ENCODE results near the gene PLCD3. TPM values are rescaled to one million over a fixed set of nuclear protein-coding genes. Genes with fewer than 3 reads are reported as not detected.
A peak's percentile ranks its signal among the peaks of the same experiment; 100 is the strongest.

PLCD3 gene
- total RNA-seq, 4 donors from 2014 or later = 11.6 to 44.4 (median 18.4) TPM

DNA sequence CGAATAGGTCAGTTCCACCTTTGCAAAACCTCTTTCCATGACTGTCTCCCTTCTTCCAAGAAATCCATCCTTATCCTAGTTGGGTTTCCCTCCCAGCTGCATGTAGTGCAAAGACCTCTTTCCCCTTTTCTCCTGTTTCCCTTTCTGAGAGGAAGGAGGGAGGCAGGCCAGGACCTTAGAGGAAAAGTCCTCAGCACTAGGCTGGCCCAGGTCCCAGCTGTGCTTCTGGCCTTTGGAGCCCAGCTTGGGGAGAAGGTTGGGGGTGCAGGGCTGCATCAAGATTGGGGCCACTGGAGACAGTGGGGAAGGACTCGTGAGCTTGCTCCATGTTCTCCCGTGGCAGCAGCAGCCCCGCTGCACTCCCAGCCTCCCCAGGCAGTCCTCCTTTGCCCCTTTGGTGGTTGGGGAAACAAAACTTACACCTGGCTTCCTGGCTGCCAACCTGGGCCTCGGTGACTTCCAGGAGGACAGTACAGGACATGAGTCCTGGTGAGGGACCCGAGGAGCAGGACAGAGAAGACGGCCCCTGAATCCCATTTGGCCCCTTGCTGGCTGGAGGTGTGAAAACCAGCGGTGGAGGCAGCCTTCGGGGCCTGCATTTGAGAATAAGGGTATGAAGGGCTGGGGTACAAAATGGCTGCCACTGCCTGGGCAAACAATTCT is 29.8 kb upstream of the PLCD3 start:
- no peak for TF ChIP-seq POLR2A (IDR thresholded peaks at IDR 0.05)
- TF ChIP-seq, protein P1, sequence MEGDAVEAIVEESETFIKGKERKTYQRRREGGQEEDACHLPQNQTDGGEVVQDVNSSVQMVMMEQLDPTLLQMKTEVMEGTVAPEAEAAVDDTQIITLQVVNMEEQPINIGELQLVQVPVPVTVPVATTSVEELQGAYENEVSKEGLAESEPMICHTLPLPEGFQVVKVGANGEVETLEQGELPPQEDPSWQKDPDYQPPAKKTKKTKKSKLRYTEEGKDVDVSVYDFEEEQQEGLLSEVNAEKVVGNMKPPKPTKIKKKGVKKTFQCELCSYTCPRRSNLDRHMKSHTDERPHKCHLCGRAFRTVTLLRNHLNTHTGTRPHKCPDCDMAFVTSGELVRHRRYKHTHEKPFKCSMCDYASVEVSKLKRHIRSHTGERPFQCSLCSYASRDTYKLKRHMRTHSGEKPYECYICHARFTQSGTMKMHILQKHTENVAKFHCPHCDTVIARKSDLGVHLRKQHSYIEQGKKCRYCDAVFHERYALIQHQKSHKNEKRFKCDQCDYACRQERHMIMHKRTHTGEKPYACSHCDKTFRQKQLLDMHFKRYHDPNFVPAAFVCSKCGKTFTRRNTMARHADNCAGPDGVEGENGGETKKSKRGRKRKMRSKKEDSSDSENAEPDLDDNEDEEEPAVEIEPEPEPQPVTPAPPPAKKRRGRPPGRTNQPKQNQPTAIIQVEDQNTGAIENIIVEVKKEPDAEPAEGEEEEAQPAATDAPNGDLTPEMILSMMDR (IDR thresholded peaks at IDR 0.05) = no peak
- Histone ChIP-seq H3K27ac (peak overlapping the region; percentile 17 to 97 (median 36)), H3K36me3 (no peaks in the 10 kb centered on the region), H3K4me3 (peak overlapping the region; percentile 41 to 97 (median 59)), H3K9me3 (no peaks in the 10 kb centered on the region), H3K27me3 (no peaks in the 10 kb centered on the region), H3K4me1 (peaks cover 0 to 33% (median 12%) of the 10 kb centered on the region in 4 donors)
- no peak for DNase-seq

DNA sequence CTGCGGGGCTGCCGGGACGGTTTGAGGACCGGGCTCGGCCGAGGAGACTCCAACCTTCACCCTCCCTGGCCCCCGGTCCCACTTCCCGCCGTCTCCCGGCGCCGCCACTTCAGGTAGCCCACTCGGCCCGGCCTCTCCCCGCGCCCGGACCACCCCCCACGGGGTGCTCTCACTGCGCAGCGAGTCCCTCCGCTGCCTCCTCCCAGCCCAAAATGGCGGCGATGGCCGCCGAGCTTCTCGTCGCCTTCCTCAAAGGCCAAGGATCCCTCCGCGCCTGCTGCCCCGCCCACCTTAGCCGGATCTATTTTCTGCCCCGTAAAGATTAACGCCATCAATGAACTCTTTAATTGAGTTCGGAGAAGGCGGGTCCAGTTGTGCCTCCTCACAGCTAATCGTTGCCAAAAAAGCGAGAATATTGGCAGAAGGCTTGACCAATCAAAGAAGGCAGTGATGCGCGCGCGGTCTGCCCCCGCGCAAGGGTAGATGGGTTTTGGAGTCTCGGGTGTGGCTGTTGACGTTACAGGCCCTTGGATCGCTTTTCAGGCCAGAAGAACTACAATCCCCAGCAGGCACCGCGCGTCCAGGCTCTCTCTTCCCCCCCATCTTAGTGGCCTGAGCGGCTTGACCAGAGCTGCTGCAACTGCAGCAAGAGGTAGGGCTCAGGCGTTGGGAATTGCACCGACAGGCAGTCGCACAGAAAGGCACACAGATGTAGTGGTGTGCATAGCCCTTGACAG is 29.1 kb upstream of the PLCD3 start, which contains the start of gene HEXIM2:
TSS of gene HEXIM2 (plus strand) at position 588 of the 737 bp plus-strand sequence. CDS start 919 bp downstream, outside the sequence.
- Histone ChIP-seq H3K27ac (peak within 1 kb of the TSS; percentile 97 to 100 (median 98)), H3K9me3 (no peaks in the 10 kb centered on the region), H3K4me3 (peak within 1 kb of the TSS; percentile 66 to 97 (median 80)), H3K36me3 (no peaks in the 10 kb centered on the region), H3K27me3 (no peaks in the 10 kb centered on the region), H3K4me1 (peaks cover 0 to 33% (median 12%) of the 10 kb centered on the region in 4 donors)
- peak; percentile 97 to 99 (median 98) for DNase-seq
- TF ChIP-seq, protein P1 (IDR thresholded peaks at IDR 0.05) = no peak
- TF ChIP-seq POLR2A (IDR thresholded peaks at IDR 0.05) = peak; percentile 86 to 90

DNA sequence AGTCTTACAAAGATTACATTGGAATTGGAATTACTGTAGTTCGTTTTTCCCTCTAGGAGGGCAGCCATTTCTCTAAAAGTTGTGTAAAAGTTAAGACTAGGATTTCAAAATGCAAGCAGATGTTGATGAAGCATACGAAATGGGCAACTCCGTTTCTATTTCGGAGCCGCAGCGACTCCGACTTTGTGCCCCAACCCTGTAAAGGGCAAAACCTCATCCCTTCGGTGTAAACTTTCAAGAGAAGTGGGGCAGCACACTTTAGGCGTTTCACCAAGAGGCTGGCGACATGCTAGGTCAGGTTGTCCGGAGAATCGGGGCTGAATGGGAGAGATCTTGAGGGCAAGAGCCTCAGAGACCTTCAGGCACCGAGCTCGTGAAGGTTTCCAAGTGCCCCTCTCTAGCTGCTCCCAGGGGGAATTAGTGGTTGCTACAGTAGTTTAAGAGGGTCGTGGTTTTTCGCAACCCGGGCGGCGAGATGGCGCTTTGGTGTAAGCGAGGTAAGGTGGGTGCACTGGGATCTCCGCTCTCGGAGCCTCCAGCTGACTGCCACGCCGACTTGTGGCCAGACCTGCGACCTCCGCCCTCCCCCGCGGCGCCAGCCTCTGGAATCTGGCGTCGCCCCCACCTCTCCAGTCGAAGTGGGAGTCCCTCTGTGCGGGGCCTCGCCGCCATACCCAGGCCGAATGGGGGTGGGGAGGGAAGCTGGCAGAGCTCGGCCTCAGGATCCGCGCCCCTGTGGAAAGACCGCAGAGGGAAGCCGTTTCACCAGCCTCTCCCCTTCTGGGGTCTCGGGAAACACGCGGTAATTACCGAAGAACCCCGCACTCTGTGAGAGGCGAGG is 28.4 kb upstream of the PLCD3 start:
- Histone ChIP-seq H3K36me3 (no peaks in the 10 kb centered on the region), H3K4me3 (peak overlapping the region; percentile 66 to 97 (median 80)), H3K27me3 (no peaks in the 10 kb centered on the region), H3K4me1 (peaks cover 0 to 38% (median 12%) of the 10 kb centered on the region in 4 donors), H3K27ac (peak overlapping the region; percentile 97 to 100 (median 98)), H3K9me3 (no peaks in the 10 kb centered on the region)
- no peak for TF ChIP-seq POLR2A (IDR thresholded peaks at IDR 0.05)
- TF ChIP-seq, protein P1 (IDR thresholded peaks at IDR 0.05) = peak in 2 of 6 experiments; percentile 30 to 32
- DNase-seq = peak; percentile 65 to 81 (median 81)

GRCh38 chr17:45156242-45156641 is 23.9 kb upstream of the PLCD3 start:
- TF ChIP-seq, protein P1 (IDR thresholded peaks at IDR 0.05) = no peak
- no peak for TF ChIP-seq POLR2A (IDR thresholded peaks at IDR 0.05)

DNA sequence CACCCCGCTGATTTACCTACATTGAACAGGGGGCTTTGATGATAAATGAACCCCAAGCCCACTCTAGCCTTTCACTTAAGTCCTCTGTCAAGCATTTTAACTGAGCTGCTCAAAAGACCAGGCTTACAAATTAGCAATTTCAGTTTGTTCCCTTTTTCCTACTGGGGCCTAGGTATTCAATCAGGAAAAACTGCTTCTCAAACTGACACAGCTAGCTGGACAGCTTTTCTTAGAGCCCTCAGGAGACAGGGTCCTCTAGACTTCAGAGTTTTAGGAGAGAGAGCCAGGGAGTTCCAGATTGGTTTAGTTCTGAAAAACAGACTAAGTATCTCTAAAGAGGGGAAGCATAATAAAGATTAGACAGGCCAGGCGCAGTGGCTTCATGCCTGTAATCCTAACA is 23.2 kb upstream of the PLCD3 start:
- no peak overlapping the region for H3K4me3 ChIP-seq
- no peak for DNase-seq
- TF ChIP-seq POLR2A (IDR thresholded peaks at IDR 0.05) = no peak
- TF ChIP-seq, protein P1 (IDR thresholded peaks at IDR 0.05) = no peak
- no peaks in the 10 kb centered on the region for H3K36me3 ChIP-seq
- no peaks in the 10 kb centered on the region for H3K27me3 ChIP-seq
- peaks cover 0 to 55% (median 19%) of the 10 kb centered on the region in 4 donors for H3K4me1 ChIP-seq
- H3K27ac ChIP-seq = no peak overlapping the region
- no peaks in the 10 kb centered on the region for H3K9me3 ChIP-seq

More at GRCh38 chr17:45156242-45156641, 23.9 kb upstream of the PLCD3 start:
- H3K36me3 ChIP-seq = no peaks in the 10 kb centered on the region
- H3K27ac ChIP-seq = no peak overlapping the region
- no peaks in the 10 kb centered on the region for H3K9me3 ChIP-seq
- H3K4me3 ChIP-seq = no peak overlapping the region
- peaks cover 0 to 47% (median 15%) of the 10 kb centered on the region in 4 donors for H3K4me1 ChIP-seq
- DNase-seq = no peak
- no peaks in the 10 kb centered on the region for H3K27me3 ChIP-seq

Measured in Peyer's patch (tissue), 4 donors.